ENCODE measurements around the gene RPAP2.
"Not testable (repeated sequence)": the region's sequence is repeated elsewhere in the genome, so short reads cannot be mapped to it uniquely, and the experiment has no call there.

Gene RPAP2

GRCh38 chr1:92298573-92299476, at the start of gene RPAP2, which contains the start of gene GLMN:
RPAP2 (plus strand) TSS chr1:92299059; CDS start chr1:92299074, 15 bp downstream.
GLMN (minus strand) TSS chr1:92298987; CDS start chr1:92297999, 988 bp downstream.
- peak in 49 of 51 donors; percentile 36 to 89 (median 73) for DNase-seq

GRCh38 chr1:92254714-92255113, 44.1 kb upstream of the RPAP2 start:
- DNase-seq = not testable (repeated sequence)

GRCh38 chr1:92259350-92259749, 39.5 kb upstream of the RPAP2 start:
- DNase-seq = no peak

- no peak for DNase-seq
These were observed 36.3 kb upstream of the RPAP2 start for GRCh38 chr1:92262516-92262915.

GRCh38 chr1:92273039-92273438, 25.8 kb upstream of the RPAP2 start:
- DNase-seq = no peak

GRCh38 chr1:92274939-92275338, 23.9 kb upstream of the RPAP2 start:
- no peak for DNase-seq

GRCh38 chr1:92276082-92276481, 22.8 kb upstream of the RPAP2 start:
- DNase-seq = no peak

GRCh38 chr1:92277105-92277723, 21.6 kb upstream of the RPAP2 start:
- DNase-seq = no peak

GRCh38 chr1:92279781-92280180, 19.1 kb upstream of the RPAP2 start:
- DNase-seq = not testable (repeated sequence)

- not testable (repeated sequence) for DNase-seq
These were observed 17.4 kb upstream of the RPAP2 start for GRCh38 chr1:92281411-92281810.

- peak in 5 of 51 donors; percentile 0 to 49 (median 2) for DNase-seq
These were observed 7.4 kb upstream of the RPAP2 start for GRCh38 chr1:92291372-92291999.

GRCh38 chr1:92298213-92298572, 666 bp upstream of the RPAP2 start:
- DNase-seq = no peak

GRCh38 chr1:92299477-92300150, 755 bp downstream of the RPAP2 start:
- peak in 1 of 51 donors; percentile 29 for DNase-seq

- no peak for DNase-seq
These were observed 2.2 kb downstream of the RPAP2 start for GRCh38 chr1:92301021-92301420.

GRCh38 chr1:92306020-92306419, 7.2 kb downstream of the RPAP2 start:
- no peak for DNase-seq

- no peak for DNase-seq
These were observed 9.1 kb downstream of the RPAP2 start for GRCh38 chr1:92307980-92308379.

GRCh38 chr1:92310185-92310597, 11.3 kb downstream of the RPAP2 start:
- DNase-seq = no peak

GRCh38 chr1:92314024-92314423, 15.2 kb downstream of the RPAP2 start:
- no peak for DNase-seq

- no peak for DNase-seq
These were observed 17.1 kb downstream of the RPAP2 start for GRCh38 chr1:92315766-92316599.

- DNase-seq = no peak
These were observed 19.1 kb downstream of the RPAP2 start for GRCh38 chr1:92317836-92318493.

Measured in hypothalamus (tissue), 51 donors.